ENCODE results near the gene MYO1F.
A peak's percentile ranks its signal among the peaks of the same experiment; 100 is the strongest.
"Not testable (repeated sequence)": the region's sequence is repeated elsewhere in the genome, so short reads cannot be mapped to it uniquely, and the experiment has no call there.

Gene MYO1F

DNA sequence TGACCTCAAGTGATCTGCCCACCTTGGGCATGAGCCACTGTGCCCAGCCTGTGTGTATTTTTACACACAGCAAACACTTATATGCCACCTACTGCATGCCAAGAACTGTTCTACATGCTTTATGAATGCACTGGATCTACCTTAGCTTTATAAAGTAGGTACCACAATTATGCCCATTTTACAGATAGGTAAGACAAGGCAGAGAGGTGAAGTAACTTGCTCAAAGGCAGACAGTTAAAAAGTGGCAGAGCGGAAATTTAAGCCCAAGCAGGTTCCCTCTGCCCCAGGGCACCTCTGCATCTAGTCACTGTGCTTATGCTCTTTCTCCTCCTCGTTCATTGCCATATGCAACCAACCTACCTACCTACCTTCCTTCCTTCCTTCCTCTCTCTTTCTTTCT, 22.8 kb upstream of the MYO1F start:
- no peak for DNase-seq (ENCODE audit: low read depth)

DNA sequence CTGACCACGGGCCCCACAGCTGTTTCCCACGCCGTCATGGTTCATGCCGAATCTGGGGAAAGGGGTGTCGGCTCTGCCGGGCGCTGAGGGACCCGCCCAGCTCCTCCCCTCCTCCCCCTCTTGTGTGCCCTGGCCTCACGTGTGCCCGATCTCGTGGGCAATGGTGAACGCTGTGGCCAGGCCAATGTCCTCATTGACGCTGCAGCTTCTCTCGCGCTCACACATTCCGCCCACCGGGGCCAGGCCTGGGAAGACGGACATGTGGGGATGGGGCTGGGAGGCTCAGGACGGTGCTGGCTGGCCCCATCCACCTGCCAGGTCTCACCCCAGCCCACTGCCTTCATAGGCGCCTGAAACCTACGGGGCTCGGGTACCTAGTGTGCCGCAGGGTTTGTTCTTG, 18.9 kb upstream of the MYO1F start:
- DNase-seq (ENCODE audit: low read depth): no peak

DNA sequence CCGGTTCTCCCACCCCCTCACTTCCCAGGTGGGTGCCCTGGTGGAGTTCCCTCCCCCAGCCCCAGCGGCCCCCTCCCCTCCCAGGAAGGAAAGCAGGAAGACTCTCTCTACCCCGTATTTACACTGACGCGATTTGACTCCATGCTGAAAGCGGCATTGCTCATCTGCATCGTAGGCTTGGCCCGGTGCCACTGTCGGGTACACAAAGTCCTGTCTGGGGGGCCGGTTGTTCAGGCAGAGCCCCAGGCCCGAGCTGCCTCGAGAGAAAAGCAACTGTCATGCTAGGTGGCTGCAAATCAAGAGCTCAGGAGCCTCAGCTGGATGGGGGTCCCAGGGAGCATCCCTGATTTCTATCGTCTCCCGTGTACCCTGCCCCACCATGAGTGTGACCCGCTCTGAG, 18.4 kb upstream of the MYO1F start:
- no peak for DNase-seq (ENCODE audit: low read depth)

DNA sequence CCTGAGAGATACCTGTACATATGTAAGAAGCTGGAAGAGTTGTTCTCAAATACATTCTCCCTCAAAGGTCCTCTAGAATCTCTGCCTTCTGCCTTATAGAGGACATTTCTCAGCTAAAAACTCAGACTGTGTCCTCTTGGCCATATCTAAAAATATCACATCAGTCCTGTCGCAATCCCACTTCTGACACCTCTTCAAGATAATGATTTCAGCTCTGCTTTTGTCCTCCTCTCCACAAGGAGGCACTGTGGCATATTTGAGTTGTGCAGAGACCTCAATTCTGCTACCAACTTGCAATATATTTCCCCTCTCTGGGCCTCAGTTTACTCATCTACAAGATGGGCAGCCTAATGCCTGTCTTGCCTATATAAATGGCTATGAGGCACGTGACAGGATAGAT, 16.7 kb upstream of the MYO1F start:
- DNase-seq (ENCODE audit: low read depth): no peak

GRCh38 chr19:8592231-8593009, 15.2 kb upstream of the MYO1F start:
- peak; percentile 95 for DNase-seq (ENCODE audit: low read depth)

- DNase-seq (ENCODE audit: low read depth): no peak
Measured at GRCh38 chr19:8589177-8589714, 12.0 kb upstream of the MYO1F start.

DNA sequence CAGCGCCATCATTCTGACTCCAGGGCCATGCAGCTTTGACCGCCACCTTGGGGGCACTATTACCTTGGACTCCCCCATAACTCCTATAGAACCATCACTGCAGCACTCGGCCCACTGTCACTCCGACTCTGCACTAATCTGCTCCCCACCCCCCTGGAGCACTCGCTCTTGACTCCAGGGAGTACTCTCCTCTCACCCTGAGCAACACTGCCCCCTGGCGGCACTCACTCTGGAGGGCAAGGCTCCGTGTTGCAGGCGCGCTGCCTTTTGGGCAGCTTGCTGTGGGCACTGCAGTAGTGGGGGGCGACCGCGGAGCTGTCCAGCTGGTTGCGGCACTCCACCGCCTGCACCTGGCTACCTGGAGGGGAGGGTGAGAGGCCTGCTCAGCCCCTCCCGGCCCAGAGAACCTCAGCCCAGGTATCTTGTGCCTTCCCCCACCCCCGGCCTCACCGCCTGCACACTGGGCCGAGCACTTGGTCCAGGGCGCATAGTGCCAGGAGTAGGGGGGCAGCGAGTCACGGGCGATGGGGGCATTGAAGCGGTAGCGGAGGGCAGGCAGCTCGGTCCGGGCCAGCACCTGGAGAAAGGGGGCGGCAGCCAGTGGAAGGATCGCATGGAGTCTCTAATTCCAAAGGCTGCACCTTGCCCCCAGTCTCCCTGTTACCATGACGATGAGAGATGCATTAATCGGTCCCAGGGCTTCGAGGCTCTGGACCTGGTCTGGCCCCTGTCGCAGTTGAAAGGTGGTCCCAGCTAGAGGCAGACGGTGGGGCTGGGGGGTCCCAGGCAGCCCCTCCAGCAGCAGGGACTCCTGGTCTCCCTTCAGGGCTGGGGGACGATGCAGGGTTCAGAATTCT, 8.9 kb upstream of the MYO1F start:
- DNase-seq (ENCODE audit: low read depth): no peak

DNA sequence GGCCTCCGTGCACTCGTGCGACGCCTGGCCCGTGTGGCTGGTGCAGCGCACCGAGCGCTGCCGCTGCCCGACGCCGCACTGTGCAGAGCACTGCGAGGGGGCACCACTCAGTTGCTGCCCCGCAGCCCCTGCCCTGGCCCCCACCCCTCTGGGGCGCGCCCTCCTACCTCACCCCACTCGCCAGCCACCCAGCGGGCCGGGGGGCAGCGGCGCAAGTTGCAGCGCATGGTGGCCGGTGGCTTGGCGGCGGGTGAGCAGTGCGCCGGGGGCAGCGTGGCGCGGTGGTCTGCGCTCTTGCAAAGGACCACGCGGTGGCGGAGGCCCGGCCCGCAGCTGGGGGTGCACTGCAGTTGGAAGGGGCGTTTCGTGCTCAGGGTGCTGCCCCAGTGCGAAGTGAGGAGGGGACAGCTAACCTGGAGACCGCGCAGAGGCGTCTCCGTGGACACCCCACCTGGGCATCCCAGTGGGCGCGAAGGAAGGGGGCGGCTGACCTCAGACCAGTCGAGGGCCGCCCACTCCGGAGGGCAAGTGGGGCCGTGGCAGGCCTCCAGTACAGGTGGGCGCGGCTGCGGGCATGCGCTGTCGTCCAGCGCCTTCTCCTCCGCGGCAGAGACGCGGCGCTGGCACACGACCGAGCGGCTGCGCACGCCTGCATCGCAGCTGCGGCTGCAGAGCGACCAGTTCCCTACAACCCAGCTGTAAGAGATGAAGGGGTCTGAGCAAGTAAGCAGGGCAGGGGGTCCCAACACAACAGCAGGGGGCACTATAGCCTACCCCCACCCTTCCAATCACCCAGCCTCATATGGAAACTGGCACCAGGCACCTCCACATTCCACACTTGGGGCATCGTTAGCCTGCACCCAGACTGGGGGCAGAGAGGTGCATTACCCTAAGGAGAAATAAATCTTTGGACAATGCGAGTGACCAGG, 8.0 kb upstream of the MYO1F start:
- DNase-seq (ENCODE audit: low read depth): no peak

- peak; percentile 76 for DNase-seq (ENCODE audit: low read depth)
Measured at GRCh38 chr19:8580710-8581281, 3.6 kb upstream of the MYO1F start.

DNA sequence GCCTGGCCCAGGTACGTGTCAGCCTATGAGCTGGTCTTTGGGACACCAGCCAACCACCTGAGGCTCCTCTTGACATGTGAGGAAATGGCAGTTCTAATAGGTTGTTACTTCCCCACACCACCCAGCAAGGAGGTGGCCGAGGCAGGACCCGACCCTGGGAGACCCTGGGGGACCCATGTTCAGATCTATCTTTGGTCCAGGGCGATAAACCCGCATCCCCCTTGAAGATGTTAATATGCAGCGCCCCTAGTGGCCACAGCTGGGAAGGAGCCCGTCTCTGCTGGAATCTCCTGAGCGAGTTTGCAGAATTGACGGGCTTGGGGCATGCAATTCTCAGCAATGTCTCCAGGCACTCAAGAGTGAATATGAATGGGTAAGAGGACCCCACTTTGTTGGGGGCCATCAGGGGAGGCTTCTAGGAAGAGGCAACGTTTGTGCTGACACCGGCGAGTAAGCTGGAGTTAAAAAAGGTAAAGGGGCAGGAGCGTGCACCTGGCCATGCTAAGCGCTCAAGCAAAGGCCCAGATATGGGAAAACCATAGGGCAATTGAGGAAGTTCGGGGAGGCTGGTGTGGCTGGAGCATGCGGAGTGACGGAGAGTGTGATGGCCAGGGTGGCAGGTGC, 1.5 kb upstream of the MYO1F start:
- DNase-seq (ENCODE audit: low read depth): peak; percentile 77

DNA sequence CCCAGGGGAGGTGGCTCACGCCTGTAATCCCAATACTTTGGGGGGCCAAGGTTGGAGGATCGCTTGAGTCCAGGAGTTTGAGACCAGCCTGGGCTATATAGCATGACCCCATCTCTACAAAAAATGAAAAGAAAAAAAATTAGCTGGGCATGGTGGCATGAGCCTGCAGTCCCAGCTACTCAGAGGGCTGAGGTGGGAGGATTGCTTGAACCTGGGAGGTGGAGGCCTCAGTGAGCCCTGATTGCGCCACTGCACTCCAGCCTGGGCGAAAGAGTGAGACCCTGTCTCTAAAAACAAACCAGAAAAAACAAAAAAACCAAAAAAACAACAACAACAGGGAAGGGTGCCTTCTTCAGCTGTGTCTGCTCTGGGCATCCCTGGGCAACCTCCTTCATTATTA, 499 bp upstream of the MYO1F start:
- no peak for DNase-seq (ENCODE audit: low read depth)

DNA sequence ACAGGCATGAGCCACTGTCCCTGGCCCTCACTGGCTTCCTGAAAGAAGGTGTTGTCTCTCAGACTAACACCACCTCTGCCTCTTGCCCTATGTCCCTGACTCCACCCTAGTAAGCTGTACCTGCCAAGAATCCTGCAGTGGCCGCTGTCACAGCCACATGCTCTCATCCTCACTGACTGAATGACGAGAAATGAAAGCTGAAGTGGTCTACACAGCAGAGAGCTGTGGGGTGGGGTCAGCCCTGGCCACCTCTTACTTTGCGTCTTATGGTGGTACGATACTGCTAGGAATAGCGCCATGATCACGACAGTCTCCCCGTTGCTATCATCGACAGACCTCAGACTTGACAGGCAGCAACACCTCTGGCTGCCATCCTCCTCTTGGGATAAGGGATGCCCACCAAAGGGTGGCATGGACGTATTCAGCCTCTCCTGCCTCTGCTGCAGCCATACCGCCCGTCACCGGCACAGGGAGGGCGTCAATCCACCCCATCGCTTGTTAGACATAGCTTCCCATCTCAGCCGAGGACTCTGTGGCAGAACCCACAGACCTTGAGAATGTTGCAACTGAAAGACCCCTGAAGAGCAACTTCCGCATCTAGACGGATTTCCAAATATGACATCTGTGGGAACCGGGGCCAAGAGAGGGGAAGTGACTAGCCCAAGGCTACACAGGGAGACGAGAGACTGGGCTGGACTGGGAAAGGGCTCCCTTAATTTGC, 809 bp downstream of the MYO1F start:
- DNase-seq (ENCODE audit: low read depth): no peak

- no peak for DNase-seq (ENCODE audit: low read depth)
Measured at GRCh38 chr19:8575467-8575997, 1.7 kb downstream of the MYO1F start.

DNA sequence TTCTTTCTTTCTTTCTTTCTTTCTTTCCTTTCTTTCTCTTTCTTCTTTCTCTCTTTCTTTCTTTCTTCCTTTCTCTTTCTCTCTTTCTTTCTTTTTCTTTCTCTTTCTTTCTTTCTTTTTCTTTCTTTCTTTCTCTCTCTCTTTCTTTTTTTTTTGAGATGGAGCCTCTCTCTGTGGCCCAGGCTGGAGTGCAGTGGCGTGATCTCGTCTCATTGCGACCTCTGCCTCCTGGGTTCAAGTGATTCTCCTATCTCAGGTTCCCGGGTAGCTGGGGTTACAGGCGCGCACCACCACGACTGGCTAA, 2.7 kb downstream of the MYO1F start:
- DNase-seq (ENCODE audit: low read depth): not testable (repeated sequence)

- no peak for DNase-seq (ENCODE audit: low read depth)
Measured at GRCh38 chr19:8573316-8573715, 3.9 kb downstream of the MYO1F start.

DNA sequence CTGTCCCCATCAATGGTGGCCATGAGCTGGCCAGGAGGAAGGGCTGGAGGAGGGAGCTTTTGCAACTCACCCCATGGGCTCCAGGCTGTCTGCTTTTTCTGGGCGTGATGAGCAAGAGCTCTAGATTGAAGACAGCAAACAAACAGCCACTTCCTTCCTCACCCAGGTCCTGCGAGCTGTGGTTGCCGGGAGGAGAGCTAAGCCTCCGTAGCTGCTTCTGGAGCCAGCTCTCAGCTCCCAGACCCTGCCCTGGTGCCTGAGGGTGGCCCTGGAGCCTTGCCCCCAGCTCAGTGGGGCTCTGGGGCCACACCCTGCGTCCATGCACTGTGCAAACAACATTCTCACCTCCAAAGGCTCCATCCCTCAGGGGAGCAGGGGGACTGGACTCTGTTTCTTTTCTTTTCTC, 6.2 kb downstream of the MYO1F start:
- DNase-seq (ENCODE audit: low read depth): no peak

DNA sequence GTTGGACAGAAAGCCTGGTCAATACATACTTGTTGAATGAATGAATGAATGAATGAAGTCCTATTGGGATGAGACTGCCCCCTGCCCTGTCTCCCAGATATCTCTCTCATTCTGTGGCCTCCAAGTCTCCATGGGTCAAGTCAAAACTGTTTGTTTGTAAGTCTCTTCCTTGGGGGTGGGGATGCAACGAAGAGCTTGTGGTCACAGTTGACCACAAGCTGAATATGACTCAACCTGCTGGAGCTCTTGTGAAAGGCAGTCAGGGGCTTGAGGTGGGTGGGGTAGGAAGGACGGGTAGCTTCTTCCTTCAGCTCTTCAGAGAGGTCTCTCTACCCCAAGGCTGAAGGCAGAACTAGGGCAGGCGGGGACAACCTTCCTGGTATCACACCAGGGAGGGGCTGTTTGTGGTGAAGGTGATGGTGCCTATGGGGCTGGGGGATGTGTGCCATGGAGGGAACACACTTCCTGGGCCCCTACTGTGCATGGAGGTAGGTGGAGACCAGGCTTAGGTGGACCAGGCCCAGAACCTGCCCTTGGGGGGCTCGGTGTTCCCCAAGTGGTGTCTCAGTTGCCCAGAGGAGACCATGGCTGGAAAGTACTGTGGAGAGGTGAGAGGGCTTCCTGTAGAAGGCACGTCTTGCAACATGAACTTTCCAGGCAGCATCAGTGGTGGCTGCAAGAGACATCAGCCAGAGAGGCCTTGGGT, 8.0 kb downstream of the MYO1F start:
- peak; percentile 51 for DNase-seq (ENCODE audit: low read depth)

DNA sequence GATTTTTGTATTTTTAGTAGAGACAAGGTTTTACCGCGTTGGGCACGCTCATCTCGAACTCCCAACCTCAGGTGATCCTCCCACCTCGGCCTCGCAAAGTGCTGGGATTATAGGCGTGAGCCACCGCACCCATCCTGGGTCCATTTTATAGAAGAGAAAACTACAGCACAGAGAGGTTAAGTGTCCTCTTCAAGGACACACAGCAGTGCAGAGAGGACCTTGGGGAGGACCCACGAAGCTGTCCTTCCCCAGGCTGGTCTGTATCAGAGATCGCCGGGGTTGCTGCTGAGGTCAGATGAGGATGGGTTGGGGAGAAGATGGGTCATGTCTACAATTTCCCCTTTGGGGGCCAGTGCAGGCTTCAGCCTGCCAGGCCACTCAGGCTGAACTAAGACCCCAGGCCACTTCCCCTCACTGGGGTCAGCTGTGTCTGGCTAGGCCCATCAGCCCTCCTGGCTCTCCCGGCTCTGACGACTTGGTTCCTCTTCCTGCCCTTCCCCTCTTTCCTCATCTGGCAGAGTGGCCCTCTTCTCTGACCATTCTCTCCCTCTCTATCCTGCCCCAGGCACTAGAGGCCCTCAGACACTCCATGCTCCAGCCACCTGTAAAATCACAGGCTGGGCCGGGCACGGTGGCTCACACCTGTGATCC, 9.6 kb downstream of the MYO1F start:
- DNase-seq (ENCODE audit: low read depth): no peak

- DNase-seq (ENCODE audit: low read depth): no peak
Measured at GRCh38 chr19:8566855-8567254, 10.4 kb downstream of the MYO1F start.

Measured in activated T-cell treated with anti-CD3 and anti-CD28 coated beads for 24 hours (primary cell).